GM21526 (cell line): Measurements from ENCODE around the gene PGGHG.
"Not testable (repeated sequence)": the region's sequence is repeated elsewhere in the genome, so short reads cannot be mapped to it uniquely, and the experiment has no call there.

Source experiments
- ATAC-seq: cut with Tn5 transposase; IDR thresholded peaks from one replicate; pipeline ENCODE4 v1.9.1; 2021; ENCODE audit warnings: moderate library complexity; ENCODE audit not compliant: unreplicated experiment, low FRiP score

Gene PGGHG

DNA sequence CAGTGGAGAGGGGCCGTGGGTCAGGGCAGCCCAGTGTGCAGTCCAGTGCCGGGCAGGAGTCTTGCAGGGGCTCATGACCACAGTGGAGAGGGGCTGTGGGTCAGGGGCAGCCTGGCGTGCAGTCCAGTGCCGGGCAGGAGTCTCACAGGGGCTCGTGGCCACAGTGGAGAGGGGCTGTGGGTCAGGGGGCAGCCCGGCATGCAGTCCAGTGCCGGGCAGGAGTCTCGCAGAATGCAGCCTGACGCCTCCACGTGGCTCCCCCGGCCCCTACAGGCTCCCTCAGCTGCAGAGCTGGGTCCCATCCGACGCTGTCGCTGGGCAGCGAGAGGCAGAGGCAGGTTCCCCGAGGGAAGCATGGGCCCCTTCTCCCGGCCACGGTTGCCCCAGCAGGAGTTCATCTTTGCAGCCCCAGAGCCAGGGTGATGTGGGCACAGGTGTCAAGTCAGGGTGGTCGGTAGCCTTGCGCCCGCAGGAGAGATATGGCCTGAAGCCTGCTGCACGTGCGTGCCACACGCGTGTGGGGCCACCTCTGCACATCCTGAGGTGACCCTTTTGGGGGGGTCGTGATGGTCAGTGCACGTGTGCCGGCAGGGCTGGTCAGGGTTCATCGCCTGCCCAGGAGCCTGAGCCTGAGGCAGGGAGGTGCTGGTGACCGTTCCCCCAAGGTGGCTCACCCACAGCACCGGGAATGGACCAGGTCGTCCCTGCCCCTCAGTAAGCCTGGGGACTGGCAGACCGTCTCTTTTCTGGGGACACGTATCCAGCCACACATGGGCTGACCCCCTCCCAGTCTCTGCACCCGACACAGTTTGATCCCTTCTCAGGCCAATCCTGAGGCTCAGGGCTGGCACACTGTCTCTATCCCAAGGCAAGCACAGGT, 7.5 kb downstream of the PGGHG start:
- no peak for ATAC-seq

DNA sequence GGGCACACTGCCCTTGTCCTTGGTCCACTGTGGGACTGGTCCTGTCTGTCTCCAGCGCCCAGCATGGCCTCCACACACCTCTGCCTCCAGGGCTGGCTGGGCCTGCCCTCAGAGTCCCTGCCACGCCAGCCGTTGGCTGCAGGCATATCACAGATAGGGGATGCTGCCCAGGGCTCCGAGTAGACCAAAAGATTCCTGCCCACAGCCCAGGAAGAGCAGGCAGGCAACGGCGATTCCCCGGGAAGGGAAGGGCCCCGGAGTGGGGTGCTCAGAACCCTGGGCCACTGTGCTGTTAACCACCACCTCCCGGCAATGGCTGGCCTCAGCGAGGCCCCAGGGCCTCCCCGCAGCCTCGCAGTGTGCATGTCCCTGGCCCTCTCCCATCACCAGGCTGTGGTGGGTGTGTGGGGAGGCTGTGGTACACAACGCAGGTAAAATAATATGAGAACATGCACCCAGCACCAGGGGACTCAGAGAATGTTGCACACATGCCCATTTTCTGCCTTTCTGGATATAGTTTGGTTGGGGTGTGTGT, 8.2 kb downstream of the PGGHG start:
- ATAC-seq = no peak

- ATAC-seq = no peak
Measured at GRCh38 chr11:297586-298405, 8.9 kb downstream of the PGGHG start.

- ATAC-seq = no peak
Measured at GRCh38 chr11:298406-299065, 9.6 kb downstream of the PGGHG start.

DNA sequence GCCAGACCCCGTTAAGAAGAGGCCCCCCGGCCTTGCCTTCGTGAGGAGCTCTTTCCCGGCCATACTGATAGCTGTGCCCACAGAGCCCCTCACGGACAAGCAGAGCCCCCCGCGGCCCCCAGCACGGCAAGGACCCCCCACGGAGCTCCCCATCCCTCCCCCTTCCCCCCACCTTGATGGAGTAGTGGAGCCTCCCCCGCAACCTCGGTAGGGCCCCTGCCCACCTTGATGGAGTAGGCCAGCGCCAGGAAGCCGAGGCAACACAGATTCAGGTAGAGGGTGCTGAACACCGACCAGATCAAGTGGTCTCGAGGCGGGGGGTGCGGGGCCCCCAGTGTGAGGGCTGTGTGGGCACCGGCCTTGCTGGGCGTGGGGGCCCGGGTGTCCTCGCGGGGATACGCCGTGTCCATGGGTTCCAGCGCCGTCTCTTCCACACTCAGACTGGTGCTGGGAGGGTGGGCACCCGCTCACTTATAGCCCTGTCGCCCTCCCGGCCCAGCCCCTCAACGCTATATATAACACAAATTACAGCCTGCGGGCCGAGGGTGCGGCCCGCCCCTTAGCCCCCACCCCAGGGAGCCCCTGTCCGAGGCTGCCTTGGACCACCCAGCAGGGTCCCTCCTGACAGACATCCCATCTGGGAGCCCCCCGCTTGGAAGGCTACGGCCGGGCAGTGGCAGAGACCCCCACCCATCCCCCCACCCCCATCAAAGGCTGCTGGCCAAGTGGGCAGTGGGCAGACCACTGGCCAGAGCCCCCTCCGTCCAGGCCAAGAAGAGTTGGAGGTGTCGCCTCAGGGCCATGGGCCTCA, 10.4 kb downstream of the PGGHG start, which contains the start of gene IFITM5:
Gene IFITM5 (minus strand): TSS at position 446 of the 811 bp plus-strand sequence. CDS start 36 bp downstream, at position 410.
- no peak for ATAC-seq

GRCh38 chr11:299951-300735, 11.2 kb downstream of the PGGHG start:
- ATAC-seq = no peak

DNA sequence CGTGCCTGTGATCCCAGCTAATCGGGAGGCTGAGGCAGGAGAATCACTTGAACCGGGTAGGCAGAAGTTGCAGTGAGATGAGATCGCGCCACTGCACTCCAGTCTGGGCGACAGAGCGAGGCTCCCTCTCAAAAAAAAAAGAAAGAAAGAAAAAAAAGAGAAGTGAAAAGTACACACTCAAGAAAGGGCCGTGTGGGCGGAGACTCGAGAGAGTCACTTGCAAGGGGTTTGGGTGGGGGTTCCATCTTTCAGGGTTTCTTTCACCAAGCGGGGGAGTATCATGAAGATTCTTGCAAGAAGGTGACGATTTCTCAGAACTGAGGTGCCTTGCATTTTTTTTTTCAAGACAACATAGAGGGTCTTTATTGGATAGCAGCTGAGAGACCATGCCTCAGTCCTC, 14.4 kb downstream of the PGGHG start:
- ATAC-seq = no peak

DNA sequence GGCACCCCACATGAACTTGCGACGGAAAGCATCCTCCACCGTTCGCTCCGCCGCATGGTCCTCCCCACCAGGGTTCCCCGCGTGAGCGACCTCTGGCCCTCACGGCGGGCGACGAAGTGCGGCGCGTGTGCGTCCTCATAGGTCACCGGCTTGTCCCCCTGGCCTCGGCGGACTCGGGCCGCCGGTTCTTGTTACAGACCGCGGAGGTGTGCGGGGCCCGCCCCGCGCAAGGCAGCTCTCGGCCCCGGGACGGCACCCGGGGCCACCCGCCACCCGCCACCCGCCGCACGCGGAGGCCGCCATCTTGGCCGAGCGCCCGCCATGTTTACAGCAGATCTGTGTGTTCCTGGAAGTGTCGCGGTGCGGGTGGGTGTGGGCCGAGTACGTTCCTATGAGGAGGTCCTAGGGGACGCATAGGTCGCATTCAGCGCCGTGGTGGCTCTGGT, 15.2 kb downstream of the PGGHG start:
- no peak for ATAC-seq

GRCh38 chr11:304915-305843, 16.3 kb downstream of the PGGHG start:
- no peak for ATAC-seq

DNA sequence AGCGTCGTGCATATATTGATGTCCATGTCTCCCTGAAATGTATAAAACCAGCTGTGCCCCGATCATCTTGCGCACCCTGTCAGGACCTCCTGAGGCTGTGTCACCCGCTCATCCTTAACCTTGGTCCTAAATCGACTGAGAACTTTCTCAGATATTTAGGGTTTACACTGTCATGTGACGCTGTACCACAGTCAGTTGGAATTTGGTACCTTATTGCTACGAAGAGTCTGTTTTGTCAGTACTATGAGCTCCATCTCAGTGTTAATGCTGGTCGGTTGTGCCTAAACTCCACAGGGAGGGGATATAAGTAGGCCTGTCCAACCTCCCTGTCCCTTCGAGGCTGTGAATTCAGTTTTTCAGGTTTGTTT, 16.9 kb downstream of the PGGHG start:
- no peak for ATAC-seq

GRCh38 chr11:306645-307371, 17.9 kb downstream of the PGGHG start:
- no peak for ATAC-seq

DNA sequence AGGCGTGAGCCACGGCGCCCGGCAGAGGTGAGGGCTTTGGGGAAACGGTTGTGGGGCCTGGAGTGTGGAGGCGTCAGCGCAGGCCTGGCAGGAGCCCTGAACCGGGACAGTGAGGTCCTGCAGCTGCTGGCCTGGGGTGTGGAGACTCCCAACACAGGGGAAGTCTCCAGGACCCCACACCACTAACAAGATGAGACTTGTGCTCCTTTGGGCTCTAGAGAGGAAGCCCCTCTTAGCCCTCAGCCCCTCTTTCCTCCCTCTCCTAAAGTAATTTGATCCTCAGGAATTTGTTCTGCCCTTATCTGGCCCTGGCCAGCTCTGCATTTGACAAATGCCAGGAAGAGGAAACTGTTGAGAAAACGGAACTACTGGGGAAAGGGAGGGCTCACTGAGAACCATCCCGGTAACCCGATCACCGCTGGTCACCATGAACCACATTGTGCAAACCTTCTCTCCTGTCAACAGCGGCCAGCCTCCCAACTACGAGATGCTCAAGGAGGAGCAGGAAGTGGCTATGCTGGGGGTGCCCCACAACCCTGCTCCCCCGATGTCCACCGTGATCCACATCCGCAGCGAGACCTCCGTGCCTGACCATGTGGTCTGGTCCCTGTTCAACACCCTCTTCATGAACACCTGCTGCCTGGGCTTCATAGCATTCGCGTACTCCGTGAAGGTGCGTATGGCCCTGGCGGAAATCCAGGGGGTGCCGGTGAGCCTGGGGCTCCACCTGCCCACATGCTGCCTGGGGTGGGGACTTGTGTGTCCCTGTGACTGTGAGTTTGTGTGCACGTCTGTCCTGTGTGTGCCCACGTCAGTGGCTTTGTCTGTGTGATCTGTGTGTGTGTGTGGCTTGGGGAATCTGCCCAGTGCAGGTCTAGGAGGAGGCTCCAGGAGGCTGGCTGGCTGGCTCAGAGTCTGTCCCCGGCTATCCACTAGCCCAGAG, 19.1 kb downstream of the PGGHG start, which contains the start of gene IFITM2:
Gene IFITM2 (plus strand): TSS at position 51 of the 943 bp plus-strand sequence. CDS start 377 bp downstream, at position 428.
- not testable (repeated sequence) for ATAC-seq

DNA sequence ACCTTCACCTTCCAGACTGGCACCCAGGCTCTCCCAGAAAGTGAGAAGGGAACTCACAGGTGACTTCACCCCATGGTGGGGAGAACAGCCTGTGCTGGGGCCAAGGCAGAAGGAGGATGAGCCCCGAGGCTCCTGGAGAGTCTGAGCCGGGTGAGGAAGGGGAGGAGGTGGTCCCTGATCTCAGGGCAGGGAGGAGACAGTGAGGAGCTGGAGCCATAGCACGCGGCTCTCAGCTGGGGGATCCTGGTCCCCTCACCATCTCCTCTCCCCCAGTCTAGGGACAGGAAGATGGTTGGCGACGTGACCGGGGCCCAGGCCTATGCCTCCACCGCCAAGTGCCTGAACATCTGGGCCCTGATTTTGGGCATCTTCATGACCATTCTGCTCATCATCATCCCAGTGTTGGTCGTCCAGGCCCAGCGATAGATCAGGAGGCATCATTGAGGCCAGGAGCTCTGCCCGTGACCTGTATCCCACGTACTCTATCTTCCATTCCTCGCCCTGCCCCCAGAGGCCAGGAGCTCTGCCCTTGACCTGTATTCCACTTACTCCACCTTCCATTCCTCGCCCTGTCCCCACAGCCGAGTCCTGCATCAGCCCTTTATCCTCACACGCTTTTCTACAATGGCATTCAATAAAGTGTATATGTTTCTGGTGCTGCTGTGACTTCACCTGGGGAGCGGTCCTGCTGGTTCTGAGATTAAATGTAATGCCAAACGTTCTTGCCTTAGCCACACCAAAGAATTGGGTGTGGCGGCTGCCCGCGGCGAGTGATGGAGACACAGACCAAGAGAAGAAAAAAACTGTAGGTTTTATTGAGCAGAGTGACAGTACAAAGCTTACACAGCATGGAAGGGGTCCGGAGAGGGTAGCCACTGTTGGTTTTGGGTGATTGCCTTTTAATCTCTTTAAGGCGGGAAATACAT, 20.1 kb downstream of the PGGHG start:
- ATAC-seq = not testable (repeated sequence)

GRCh38 chr11:309979-310572, 21.1 kb downstream of the PGGHG start:
- ATAC-seq = not testable (repeated sequence)
